CD4-positive, alpha-beta T cell treated with Interferon gamma for 1 hour (primary cell): Measurements from ENCODE around the gene CPNE6.
"Not testable (repeated sequence)": the region's sequence is repeated elsewhere in the genome, so short reads cannot be mapped to it uniquely, and the experiment has no call there.

ENCODE experiments used
- DNase-seq: peaks from one replicate; pipeline ENCODE4 v3.0.0-alpha.2; 2020

CPNE6 gene

DNA sequence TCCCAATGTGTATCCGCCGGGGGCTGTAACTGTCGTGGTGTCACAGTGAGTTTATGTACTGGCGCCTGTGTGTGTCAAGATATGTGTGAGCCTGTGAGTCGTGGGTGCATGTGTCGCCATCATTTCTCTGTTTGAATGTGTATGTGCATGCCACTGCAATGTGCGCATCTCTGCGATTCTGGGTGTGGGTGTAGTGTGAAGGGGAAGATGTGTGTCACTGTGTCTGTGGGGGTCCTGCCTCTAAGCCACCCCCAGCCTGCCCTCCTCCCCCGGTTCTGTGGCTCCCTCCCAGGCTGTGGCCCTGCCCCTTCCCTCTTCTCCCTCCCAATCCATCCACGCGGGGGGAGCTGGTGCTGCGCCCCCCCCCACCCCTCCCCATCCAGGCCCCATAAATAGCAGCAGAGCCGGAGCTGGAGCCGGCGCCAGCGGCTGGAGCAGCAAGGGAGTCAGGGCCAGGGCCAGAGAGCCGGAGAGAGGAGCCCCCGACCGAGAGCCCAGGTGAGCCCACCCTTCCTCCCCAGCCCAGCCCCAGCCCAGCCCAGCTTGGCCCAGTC, at the start of gene CPNE6:
CPNE6 (plus strand) TSS at position 419 of the 554 bp plus-strand sequence. CDS start 1,375 bp downstream, outside the sequence.
- DNase-seq = no peak

DNA sequence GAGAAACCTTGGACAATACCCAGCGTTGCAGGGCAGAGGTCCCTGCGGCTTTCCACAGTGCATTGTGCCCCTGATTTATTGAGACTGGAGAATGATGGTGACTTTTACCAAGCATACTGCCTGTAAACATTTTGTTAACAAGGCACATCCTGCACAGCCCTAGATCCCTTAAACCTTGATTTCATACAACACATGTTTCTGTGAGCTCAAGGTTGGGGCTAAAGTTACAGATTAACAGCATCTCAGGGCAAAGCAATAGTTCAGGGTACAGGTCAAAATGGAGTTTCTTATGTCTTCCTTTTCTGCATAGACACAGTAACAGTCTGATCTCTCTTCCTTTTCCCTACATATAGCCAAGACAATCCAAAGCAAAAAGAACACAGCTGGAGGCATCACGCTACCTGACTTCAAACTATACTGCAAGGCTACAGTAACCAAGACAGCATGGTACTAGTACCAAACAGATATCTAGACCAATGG, 46.4 kb upstream of the CPNE6 start:
- DNase-seq = not testable (repeated sequence)

- not testable (repeated sequence) for DNase-seq
Measured at GRCh38 chr14:24029687-24030086, 41.7 kb upstream of the CPNE6 start.

DNA sequence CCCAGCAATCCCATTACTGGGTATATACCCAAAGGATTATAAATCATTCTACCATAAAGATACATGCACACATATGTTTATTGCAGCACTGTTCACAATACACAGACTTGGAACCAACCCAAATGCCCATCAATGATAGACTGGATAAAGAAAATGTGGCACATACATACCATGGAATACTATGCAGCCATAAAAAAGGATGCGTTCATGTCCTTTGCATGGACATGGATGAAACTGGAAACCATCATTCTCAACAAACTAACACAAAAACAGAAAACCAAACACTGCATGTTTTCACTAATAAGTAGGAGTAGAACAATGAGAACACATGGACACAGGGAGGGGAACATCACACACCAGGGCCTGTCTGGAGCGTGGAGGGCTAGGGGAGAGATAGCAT, 40.0 kb upstream of the CPNE6 start:
- not testable (repeated sequence) for DNase-seq

- DNase-seq = no peak
Measured at GRCh38 chr14:24032727-24033418, 38.5 kb upstream of the CPNE6 start.

DNA sequence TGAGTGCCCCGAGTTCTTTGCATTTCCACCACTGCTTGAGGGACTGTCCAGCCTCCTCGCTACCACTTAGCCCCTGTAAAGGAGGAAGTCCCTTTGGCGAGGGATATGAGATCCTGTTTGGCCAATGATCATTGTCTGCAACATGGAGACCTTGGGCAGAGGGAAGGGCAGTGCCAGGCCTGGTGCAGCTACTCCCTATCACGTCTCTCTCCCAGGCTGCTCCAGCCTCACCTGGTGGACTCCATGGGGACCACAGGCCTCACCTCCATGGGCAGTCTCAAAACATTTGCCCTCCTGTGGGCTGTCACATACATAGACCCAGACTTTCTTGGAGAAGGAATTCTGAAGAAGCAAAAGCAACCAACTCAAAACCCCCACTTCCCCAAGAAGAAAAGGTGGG, 35.6 kb upstream of the CPNE6 start:
- DNase-seq = not testable (repeated sequence)

- peak; percentile 57 for DNase-seq
Measured at GRCh38 chr14:24036169-24036962, 35.0 kb upstream of the CPNE6 start.

GRCh38 chr14:24036963-24037657, 34.3 kb upstream of the CPNE6 start:
- not testable (repeated sequence) for DNase-seq

DNA sequence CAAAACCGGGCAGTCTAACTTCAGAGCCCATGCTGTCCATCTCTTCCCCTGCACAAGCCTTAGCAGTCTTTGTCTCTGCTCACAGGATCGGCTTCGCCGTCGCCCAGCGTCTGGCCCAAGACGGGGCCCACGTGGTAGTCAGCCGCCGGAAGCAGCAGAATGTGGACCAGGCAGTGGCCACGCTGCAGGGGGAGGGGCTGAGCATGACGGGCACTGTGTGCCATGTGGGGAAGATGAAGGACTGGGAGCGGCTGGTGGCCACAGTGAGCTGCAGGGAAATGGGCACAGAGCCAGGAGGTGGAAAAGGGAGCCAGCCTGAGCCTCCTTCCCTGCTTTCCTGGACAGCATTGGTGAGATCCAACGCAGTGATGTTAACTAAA, 33.7 kb upstream of the CPNE6 start:
- DNase-seq = no peak

DNA sequence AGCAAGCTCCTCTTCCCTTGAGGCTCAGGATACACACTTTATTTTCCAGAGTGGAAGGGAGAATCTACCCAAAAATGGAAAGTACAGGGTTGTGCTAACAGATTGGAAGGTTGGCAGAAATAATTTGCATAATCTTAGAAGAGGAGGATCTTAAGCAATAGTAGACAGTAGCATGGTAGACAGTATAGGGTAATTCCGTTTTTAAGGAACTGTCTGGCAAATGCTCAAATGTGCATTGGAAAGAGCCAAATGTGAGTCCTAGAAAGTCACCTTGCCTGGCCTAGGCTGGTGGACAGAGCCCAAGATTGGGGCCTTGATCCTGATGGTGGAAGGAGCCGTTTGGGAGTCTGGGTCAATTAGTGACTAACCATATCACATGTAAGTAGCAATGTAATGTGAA, 32.7 kb upstream of the CPNE6 start:
- no peak for DNase-seq

- no peak for DNase-seq
Measured at GRCh38 chr14:24040692-24041091, 30.7 kb upstream of the CPNE6 start.

- no peak for DNase-seq
Measured at GRCh38 chr14:24042746-24043145, 28.6 kb upstream of the CPNE6 start.

DNA sequence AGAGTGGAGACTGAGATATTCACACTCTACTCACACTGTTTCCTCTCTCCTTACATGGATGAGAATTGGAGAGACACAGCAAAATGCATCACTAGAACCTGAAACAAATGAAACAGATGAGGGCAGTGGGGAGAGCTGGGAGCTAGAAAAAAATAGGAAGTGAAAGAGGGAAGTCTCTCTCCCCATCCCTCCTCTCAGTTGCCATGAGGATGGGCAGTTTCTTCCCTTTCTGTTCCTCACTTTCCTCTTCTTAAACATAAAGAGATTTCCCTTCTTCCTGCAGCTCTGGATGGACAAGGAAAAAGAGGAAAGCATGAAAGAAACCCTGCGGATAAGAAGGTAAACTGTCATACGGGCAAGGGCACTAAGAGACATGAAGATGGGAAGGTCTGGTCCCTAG, 22.4 kb upstream of the CPNE6 start:
- DNase-seq = not testable (repeated sequence)

DNA sequence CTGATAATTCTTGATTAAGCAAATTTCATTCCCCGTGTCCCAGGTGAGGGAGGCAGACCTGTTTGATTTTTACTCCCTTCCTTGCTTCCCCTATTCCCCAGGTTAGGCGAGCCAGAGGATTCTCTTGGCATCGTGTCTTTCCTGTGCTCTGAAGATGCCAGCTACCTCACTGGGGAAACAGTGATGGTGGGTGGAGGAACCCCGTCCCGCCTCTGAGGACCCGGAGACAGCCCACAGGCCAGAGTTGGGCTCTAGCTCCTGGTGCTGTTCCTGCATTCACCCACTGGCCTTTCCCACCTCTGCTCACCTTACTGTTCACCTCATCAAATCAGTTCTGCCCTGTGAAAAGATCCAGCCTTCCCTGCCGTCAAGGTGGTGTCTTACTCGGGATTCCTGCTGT, 20.6 kb upstream of the CPNE6 start:
- DNase-seq = not testable (repeated sequence)

DNA sequence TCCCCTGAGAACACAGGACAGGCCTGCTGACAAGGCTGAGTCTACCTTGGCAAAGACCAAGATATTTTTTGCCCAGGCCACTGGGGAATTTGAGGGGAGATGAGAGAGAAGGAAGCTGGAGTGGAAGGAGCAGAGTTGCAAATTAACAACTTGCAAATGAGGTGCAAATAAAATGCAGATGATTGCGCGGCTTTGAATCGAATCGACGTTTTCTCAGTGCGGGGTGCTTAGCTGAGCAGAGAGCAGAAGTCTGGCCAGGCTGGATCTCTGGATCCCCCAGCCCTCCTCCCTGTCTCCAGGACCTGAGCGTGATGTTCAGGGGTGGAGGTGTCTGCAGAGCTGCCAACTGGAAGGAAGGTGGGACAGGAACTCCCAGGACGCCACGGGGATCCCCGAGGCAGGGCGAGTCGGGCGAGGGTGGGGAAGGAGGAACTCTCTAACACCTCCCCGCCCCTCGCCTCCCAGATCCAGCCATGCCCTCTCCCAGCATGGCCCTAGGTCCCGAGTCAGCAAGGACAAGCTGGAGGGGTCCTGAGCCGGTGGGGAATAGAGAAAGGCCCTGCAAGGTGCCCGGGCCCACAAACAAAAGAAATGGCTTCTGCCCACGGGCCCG, 20.1 kb upstream of the CPNE6 start:
- no peak for DNase-seq

DNA sequence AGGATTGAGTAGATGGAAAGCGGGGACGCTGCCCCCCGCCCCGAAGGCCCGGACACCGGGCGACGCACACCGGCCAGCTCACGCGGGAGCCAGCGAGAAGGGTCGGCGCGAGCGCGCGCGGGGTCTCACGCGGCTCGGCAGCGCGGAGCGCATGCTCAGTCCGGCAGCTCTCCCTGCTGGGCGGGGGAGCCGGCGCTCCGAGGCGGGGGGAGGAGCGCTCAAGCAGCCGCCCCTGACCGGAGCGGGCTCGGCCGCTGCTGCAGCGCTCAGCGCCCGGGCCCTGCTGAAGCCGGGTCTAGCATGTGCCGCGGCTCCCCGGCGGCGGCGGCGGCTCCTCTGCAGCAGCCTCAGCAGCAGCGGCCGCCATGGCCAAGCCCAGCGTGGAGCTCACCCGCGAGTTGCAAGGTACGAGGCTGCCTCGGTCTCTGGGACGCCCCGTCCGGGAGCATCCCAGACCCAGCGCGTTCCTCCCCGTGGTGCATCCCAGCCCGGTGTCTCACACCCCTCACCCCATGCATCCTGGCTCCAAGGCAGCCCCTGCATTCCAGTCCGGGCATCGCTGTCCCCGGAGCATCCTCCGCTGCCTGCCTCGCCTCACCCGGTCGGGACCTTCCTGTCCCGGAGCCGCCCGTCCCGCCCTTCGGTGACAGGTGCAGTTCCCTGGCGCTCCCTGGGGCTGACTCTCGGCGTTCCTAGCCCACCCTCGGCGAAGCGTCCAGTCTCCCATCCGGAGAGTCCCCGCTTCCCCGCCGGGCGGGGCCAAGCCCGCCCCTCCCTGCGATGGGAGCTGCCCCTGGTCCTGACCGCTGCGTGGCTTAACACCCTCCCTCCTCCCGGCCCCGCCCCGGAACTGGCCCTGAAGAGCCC, 19.3 kb upstream of the CPNE6 start, which contains the start of gene CARMIL3:
CARMIL3 (plus strand) TSS at position 221 of the 867 bp plus-strand sequence; CDS start at position 366, 145 bp downstream.
- DNase-seq = peak; percentile 55

- DNase-seq = no peak
Measured at GRCh38 chr14:24052656-24053547, 18.5 kb upstream of the CPNE6 start.

DNA sequence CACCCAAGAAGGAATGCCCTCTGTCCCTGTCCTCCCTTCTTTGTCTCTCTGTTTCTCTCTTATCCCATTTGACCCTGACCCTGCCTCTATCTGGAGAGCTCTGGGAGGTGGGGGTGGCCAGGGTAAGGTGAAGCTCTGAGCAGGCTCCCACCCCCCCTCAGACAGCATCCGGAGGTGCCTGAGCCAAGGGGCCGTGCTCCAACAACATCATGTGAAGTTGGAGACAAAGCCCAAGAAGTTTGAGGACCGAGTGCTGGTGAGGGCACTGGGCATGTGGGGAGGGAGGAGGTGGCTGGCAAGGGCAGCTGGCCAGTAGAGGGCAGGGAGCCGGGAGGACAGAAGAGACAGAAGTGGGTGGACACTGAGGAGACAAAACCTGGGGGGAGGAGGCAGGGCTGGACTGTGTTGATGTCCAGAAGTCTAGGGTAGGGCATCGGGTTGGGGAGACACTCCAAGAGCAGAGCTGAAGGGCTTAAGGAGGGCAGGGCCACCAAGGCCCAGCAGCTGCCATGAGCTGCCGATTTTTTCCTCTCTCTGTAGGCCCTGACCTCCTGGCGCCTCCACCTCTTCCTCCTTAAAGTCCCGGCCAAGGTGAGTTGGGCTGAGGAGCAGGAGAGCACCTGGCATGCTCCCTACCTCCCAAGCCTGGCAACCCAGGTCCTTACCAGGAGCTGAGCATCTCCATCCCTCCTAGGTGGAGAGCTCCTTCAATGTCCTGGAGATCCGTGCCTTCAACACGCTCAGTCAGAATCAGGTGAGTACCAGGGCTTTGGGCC, 17.6 kb upstream of the CPNE6 start:
- DNase-seq = no peak

- DNase-seq = no peak
Measured at GRCh38 chr14:24054324-24054641, 17.1 kb upstream of the CPNE6 start.

- no peak for DNase-seq
Measured at GRCh38 chr14:24054646-24055045, 16.7 kb upstream of the CPNE6 start.
